ENCODE results near the gene LSM3. TPM values are rescaled to one million over a fixed set of nuclear protein-coding genes. Genes with fewer than 3 reads are reported as not detected.

LSM3 gene
- total and polyA plus RNA-seq, 9 of the 15 experiments (the other 6 are each of a cell fraction or from before 2014, with no cell fraction given), result 33.8 to 203 (median 61.2) TPM

- TF ChIP-seq ZNF696 (CRISPR knock-in tag; conservative IDR thresholded peaks at IDR 0.05) (no peak), HDAC3 (IDR thresholded peaks at IDR 0.05; ENCODE audit: borderline replicate concordance, partially characterized antibody) (peak; percentile 46), RNF2 (IDR thresholded peaks at IDR 0.05) (peak; percentile 96), ZNF431 (CRISPR knock-in tag; IDR thresholded peaks at IDR 0.05) (0 out of 2 replicates have a peak, but pooled peaks have one; percentile 32), KLF16 (IDR thresholded peaks at IDR 0.05) (no peak), ZNF274 (IDR thresholded peaks at IDR 0.05; ENCODE audit: borderline replicate concordance, low read depth, low read length) (no peak), THAP12 (CRISPR knock-in tag; IDR thresholded peaks at IDR 0.05) (no peak), ZNF280B (CRISPR knock-in tag; IDR thresholded peaks at IDR 0.05) (no peak), MNT (conservative IDR thresholded peaks at IDR 0.05) (no peak), FOXA1 (IDR thresholded peaks at IDR 0.05; ENCODE audit: borderline replicate concordance) (no peak), ZNF830 (CRISPR knock-in tag; IDR thresholded peaks at IDR 0.05) (0 out of 2 replicates have a peak, but pooled peaks have one; percentile 56), ZNF133 (CRISPR knock-in tag; IDR thresholded peaks at IDR 0.05) (no peak), ZFP36 (IDR thresholded peaks at IDR 0.05; ENCODE audit: low read depth, low read length, partially characterized antibody) (no peak), ZNF134 (CRISPR knock-in tag; conservative IDR thresholded peaks at IDR 0.05) (no peak; the same call in 1 of the 2 replicates), SFPQ (IDR thresholded peaks at IDR 0.05; ENCODE audit: low read depth, low read length) (no peak)
Observed at GRCh38 chr3:14204515-14205284, 26.1 kb downstream of the LSM3 start (continued).

All from K562 (cell line).